ENCODE results near the gene CACNB4.

Gene CACNB4

GRCh38 chr2:151845481-151845880 is 253.4 kb downstream of the CACNB4 start:
- no peak for DNase-seq

DNA sequence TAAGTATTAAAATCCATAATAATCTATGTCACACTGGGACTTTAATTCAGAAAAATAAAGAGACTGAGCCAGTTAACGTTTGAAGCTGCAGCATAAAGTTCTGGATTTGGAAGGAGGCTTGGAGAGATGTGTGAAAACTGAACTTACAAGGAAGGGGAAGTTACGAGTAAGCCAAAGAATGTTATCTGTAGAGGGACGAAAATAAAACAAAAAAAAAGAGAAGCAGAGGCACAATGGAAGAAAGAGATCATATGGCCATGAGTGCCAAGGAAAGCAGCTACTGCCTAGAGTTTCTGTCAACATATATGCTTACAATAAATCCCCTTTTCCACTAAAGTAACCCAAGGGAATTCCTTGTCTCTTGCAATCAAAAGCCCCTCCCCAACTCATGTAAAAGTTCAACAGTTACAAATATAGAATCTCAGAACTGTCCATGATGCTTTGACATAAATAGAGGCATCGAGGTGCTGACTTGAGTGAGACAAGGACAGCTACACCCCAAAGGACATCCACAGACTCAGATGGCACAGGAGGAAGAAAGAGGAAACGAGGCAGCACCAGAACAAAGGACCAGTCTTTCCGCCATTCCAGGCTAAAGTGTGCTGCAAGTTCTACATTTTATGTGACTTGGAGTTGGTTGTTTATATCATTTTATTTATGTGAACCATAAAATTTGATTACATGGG is 254.5 kb downstream of the CACNB4 start:
- DNase-seq, result no peak

DNA sequence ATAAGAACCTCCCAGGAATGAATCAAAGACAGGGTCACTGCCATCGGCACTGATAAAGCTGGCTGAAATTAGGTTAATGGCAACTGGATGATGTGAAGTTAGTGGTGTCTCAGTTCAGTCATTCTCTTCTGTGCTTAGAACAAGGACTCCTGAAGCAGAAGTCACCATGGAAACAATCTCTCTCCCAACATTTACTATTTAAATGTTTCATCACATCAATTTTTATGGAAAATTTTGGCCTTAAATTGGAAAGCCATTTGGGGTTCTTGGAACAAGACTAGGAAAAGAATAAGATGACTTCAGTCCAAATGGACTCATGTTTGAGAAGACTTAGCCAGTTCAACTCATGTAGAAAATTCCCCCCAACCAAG is 255.2 kb downstream of the CACNB4 start:
- no peak for DNase-seq

DNA sequence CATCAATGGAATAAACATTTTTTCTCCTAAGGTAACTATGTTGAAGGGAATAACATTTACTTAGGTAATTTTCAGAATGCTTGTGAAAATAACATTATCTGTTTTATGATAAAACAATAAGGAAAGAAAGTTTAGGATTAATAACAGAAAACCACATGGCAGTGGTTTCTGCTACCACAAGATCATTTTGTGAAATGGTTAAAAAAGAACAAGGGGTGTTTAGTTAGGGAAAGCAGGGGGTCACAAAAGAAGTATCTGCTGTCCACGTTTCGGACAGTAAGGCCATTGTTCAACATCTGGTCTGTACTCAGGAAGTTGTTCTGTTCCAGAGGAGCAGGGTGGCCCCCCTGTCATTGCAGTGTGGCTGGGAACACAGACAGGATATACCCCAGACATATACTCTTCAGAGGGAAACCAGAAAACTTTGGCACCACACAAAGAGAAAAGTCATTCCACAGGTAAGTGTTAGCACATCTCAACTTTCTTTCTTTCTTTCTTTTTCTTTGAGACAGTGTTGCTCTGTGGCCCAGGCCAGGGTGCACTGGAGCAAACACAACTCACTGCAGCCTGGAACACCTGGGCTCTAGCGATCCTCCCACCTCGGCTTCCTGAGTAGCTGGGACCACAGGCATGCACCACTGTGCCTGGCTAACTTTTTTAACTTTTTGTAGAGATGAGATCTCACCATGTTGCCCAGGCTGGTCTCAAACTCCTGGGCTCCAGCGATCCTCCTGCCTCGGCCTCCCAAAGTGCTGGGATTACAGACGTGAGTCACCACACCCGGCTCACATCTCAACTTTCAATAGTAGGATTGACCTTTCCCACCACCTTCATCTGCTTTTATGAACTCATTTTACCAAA is 255.8 kb downstream of the CACNB4 start:
- DNase-seq, result no peak

DNA sequence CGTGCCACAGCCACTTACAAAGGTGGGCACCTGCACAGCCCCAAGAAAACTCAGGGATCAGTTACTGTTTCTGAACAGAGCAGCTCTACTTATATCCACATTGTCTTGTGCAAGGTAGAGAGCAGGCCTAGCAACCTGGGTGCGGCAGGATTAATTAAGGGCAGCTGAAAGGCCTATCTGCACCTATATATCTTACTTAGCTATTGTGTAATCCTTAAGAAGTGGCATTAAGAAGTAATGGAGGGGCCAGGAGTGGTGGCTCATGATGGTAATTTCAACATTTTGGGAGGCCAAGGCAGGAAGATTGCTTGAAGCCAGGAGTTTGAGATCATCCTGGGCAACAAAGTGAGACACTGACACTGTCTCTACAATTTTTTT is 257.8 kb downstream of the CACNB4 start:
- no peak for DNase-seq

DNA sequence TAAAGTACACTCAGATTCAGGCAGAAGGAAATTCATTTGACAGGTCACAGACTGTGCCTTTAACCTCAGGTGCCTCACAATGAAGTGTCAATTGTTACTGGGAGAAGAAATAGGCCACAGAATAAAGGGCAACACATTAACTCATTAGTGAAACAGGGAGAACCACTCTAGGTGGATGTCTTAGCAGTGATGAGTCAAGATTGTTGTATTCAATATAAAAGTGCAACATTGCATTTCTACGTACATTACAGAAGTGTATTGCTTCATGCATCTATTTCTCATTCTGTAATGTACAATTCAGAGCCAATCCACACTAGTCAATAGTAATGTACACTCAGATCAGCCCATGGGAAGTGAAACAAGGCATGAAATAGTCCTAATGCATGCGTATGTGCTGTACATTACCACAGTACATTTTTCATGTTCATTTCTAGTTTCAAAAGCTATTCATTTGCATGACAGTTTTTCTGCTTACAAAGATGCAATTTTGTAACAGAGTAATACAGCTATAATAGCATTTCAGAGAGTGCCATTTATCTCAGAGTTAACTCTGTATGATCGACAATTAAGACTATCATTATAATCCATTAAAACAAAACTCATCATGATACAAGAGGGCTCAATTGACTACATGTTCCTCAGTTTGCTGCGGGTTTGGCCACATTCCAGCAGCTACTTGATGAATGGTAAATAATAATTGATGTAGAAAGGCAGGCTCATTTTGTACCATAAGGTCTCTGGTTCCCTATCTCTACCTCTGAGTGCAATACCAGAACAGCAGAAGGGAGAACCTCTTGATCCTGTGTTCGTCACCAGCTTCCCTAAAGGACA is 258.4 kb downstream of the CACNB4 start:
- DNase-seq, result no peak

DNA sequence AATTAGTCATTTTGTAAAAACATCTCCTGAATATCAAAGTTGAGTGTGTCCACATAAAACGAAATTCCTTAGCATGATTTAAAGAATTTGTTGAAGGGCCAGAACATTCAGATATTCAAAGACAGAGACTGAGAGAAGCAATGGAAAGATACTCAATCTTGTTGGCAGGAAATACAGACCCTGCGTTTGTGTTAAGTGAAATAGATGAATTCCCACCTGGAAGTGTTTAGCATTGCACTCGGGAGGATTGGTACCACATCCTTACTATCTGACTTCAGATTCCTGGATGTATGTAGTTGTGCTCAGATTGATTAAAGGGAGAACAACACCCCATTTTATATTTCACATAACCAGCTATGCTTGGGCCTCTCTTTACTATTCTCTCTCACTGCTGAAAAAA is 260.9 kb downstream of the CACNB4 start:
- no peak for DNase-seq

GRCh38 chr2:151833984-151834383 is 264.9 kb downstream of the CACNB4 start:
- no peak for DNase-seq

DNA sequence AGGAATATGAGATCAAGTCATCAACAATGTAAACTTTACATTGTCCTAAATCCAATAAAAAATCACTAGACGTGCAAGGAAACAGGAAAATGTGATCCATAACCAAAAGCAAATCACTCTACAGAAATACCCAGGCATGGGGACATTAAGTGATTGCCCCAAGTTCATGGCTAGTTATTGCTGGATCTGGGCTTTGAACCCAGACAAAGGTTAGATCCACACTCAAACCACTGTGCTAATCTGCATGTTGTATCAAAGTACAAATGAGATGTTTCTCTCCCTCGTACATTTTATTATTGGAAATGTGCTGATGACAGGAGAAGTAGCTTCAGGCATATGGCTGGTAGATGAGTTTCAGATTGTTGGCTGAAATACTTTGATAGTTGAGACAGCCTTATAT is 267.9 kb downstream of the CACNB4 start:
- no peak for DNase-seq

- no peak for DNase-seq
These were observed 269.9 kb downstream of the CACNB4 start for GRCh38 chr2:151828890-151829324.

DNA sequence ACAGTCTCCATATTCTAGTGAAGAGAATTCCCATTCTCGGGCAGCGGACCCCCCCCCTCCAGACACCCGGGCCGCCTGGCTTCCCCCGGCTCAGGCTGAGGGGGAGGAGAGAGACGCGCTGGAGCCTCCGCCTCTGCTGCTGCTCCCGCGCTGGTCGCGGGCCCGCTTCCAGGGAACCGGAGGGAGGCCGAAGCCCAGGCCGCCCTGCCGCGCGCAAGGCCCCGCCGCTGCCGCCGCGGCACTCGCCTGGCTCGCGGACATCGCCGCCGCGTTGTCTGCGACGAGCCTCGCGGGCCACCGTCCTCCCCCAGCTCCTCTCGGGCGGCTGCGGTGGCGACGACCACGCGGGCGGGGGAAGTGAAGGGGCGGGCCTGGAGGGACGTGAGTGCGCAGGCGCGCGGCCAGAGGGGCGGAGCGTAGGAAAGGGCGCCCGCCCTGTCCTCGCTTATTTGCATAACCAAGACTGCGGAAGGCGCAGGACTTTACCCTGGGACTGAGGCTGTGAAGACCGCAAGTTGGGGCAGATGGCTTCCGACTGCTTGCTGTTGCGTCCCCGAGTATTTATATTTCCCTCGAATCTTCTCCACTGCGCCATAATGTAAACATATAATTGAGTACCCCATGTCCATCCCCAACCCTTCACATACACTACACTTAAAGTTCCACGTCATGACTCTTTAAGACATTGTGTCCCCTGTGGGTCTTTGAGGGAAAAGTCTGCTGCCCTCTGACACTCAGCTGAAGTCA is 270.5 kb downstream of the CACNB4 start, which contains the start of gene ARL5A:
TSS of gene ARL5A (minus strand) at position 279 of the 747 bp plus-strand sequence. CDS start at position 34, 245 bp downstream.
- peak; percentile 94 for DNase-seq

DNA sequence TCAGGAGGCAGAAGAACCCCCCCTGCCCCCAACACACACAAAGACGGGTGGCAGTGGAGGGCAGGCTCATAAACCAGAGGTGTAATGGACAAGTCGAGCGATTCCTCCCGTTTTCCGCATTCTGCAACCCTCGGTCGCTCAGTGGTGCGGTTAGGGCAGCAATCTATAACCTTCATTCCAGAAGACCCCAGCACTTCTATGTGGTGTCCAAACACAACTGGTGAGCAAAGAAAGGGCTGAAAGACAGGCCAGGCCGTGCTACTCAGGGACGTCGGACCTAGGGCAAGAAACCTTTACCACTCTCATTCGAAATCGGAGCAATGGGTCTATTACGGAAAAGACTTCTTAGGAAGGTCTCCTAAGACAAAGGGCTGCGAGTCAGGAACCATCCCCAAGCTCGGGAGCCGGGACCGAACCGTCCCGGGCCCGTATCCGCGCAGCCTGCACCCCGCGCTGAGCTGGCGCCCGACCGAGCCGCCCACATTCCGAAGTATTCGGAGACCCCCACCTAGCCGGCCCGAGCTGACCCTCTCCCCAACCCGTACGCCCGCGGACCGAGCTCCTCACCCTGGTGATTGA is 271.2 kb downstream of the CACNB4 start:
- DNase-seq, result peak; percentile 35

GRCh38 chr2:151826737-151827157 is 272.1 kb downstream of the CACNB4 start:
- peak; percentile 2 for DNase-seq

GRCh38 chr2:151824886-151825285 is 274.0 kb downstream of the CACNB4 start:
- DNase-seq, result no peak

DNA sequence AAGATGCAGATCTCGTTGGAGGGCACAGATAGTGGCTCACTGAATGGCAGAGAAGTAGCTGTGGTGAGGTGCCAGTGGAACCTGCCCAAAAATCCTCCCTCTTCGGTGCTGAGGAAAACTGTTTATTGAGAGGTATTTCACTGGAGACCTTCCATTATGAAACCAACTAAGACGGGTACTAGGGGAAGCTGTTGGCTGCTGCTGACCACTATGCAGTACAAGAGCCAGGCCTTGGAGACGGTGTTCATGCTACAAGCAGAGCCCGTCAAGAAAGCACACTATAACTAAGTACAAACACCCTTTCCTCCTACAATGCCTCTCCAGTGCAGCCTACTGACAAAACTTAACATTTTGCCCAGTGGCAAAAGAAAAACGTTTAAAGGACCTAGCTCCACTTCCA is 275.2 kb downstream of the CACNB4 start:
- no peak for DNase-seq

GRCh38 chr2:151819920-151820319 is 278.9 kb downstream of the CACNB4 start:
- no peak for DNase-seq

DNA sequence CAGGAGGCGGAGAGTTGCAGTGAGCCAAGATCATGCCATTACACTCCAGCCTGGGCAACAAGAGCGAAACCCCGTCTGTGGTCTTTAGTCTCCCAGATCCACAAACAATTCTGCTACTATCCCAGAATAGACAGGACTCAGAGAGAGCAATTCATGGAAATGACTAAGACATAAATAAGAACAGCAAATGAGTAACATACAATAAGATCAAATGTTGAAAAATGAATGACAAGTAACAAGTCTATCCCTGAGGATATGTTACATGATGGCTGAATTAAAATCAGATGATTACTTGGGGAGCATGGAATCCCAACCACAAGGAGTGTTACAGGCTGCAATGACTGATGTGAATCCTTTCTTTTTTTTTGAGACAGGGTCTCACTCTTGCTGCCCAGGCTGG is 280.9 kb downstream of the CACNB4 start:
- DNase-seq, result no peak

DNA sequence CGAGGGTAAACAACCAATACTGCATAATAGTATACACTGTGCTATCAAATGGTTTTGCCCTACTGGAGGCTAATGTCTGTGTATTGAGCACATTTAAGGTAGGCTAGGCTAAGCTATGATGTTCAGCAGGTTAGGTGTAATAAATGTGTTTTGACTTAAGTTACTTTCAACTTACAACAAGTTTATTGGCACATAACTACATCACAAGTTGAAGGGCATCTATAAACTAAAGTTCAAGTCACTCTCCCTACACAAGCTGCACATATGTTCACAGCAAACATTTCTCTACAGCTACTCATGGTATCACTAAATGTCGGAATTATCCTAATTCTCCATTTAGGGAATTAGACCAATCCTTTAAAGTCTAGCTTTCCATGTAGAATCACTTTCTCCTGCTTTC is 282.0 kb downstream of the CACNB4 start:
- no peak for DNase-seq

GRCh38 chr2:151815821-151816489 is 282.9 kb downstream of the CACNB4 start:
- DNase-seq, result no peak

- no peak for DNase-seq
These were observed 288.4 kb downstream of the CACNB4 start for GRCh38 chr2:151810489-151810888.

DNA sequence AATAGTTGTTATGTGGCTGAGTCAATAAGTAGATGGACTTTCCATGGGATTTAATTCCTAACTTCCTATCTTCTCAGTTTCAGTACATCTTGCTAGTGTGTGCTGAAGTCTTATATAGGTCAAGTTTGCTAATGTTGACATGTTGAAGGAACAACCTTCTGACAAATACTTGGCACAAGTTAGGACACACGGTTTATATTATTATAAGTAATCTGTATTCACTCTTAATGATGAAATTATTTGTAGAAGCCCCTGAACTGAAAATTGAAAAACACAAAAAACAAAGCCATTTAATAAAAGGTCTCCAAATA is 289.8 kb downstream of the CACNB4 start:
- DNase-seq, result no peak
